C4-2B (cell line): ENCODE data around the gene HBA2.

Experiments
- CTCF ChIP-seq: fragments of 450-650 bp; conservative IDR thresholded peaks from 2 replicates; pipeline ENCODE4 v1.5.1; 2017; ENCODE audit warnings: mild to moderate bottlenecking
- ZFX ChIP-seq: fragments of 450-650 bp; IDR thresholded peaks from 2 replicates; pipeline ENCODE4 v1.6.1; 2017

- TF ChIP-seq CTCF (no peak), ZFX (no peak)
Measured at GRCh38 chr16:200388-200787, 27.7 kb downstream of the HBA2 start.
